Measurements from ENCODE around the gene MSLN.

The MSLN gene

DNA sequence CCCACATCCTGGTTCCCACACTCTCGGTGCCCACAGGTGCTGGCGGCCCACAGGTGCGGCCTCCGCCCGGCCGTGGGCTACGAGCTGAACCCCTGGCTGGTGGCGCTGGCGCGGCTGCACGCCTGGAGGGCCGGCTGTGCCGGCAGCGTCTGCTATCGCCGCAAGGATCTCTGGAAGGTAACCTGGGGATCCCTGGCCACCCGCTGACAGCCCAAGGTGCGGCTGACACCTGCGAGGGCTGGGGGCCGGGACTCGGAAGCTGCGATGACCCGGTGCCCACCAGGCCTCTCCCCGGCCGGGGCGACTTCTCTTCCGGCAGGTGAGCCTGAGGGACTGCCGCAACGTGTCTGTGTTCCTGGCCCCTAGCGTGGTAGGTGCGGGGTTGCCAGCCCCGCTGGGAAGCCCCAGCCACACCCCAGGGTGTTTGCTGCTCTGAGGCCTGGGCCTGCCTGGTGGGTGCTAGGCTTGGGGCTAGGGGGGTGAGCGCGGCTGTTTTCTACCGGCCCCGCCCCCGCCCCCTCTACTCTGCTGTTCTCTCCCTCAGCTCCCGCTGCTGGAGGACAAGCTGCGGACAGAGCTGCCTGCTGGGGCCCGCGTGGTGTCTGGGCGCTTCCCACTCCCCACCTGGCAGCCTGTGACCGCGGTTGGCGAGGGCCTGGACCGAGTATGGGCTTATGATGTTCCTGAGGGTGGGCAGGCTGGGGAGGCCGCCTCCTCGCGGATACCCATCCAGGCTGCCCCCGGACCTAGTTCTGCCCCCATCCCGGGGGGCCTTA is 38.6 kb upstream of the MSLN start:
- in situ Hi-C loops (cut with HindIII; ENCODE audit: low sequenced_read_pairs): no loop called here

GRCh38 chr16:722835-723633 is 37.5 kb upstream of the MSLN start:
- in situ Hi-C loops (cut with HindIII; ENCODE audit: low sequenced_read_pairs): no loop called here

GRCh38 chr16:723695-724094 is 36.8 kb upstream of the MSLN start:
- in situ Hi-C loops (cut with HindIII; ENCODE audit: low sequenced_read_pairs): no loop called here

DNA sequence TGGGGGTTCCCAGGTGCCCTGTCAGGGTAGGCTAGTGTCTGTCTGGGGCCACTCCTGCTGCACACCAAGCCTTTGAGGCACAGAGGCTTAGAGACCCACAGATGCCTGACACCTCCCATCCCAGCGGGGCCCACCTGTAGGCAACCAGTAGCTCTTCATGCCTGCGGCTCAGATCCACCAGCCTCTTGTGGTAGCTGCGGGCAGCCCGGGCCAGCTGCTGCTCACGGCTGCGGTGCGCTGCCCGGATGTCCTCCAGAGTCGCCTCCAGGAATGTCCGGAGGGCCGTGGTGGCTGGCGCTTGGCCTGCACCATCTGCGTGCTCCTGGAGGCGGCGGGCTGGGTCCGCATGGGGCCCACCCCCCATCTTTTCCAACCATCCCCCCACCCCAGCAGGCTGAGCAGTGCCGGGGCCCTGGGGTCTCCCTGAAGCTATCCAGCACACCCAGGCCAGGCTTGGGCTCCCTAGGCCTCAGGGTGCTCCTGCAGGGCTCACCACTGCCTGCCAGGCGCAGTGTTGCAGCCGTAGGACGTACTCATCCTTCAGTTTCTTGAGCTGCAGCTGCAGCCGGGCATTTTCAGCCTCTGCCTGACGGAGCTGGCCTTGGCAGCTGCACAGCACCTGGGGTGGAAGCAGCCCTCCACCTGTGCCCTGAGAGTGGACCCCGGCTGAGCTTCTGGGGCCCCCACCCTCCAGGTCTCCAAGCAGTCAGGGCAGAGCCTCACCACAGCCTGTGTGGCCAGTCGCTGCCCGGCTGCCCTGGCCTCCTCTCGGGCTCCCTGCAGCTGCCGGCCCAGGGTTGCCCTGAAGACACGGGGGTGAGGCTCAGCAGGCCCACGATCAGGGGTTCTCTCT is 36.1 kb upstream of the MSLN start:
- in situ Hi-C loops (cut with HindIII; ENCODE audit: low sequenced_read_pairs): no loop called here

GRCh38 chr16:725041-725376 is 35.5 kb upstream of the MSLN start:
- in situ Hi-C loops (cut with HindIII; ENCODE audit: low sequenced_read_pairs): no loop called here

DNA sequence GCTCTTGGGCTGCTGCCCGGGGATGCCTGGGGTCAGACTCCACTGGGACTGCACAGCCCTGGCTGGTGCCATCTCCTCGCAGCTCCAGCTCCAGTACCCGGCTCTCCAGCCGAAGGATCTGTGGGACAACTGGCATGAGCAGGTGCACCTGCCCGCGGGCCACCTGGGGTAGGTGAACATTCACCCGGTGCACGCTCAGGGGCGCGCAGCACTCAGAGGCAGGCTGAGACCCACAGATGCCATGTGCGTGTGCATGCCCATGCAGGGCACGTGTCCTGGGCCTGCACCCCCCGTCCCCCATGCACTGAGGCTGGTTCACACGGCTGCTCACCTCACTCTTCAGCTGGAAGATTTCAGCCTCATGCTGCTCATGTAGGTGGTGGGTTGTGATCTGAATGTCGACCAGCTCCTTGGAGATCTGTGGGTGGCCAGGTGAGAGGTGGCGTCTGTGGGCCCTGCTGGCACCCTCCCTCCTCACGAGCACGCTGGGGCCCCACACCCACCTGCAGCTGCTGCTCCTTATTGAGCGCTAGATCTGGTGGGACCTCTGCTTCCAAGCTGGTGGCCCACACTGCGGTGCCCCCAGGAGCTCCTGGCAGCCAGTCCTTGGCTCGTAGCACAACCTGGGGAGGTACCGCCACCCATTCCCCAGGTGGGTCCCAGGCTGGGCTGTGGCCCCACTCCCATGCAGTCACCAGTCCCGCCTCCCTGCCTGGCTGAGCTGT is 34.9 kb upstream of the MSLN start:
- in situ Hi-C loops (cut with HindIII; ENCODE audit: low sequenced_read_pairs): no loop called here

DNA sequence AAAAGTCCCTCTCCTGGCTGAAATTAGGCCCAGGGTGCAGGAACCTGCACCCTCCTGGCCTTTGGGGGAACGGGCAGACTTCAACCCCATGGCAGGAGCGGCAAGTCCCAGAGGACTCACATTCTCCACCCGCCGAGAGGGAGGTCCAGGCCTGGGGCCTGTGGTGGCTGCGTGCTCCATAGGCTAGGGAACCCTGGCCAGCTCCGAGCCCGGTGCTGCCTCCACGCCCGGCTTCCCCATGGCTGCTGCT is 34.4 kb upstream of the MSLN start:
- in situ Hi-C loops (cut with HindIII; ENCODE audit: low sequenced_read_pairs): no loop called here

DNA sequence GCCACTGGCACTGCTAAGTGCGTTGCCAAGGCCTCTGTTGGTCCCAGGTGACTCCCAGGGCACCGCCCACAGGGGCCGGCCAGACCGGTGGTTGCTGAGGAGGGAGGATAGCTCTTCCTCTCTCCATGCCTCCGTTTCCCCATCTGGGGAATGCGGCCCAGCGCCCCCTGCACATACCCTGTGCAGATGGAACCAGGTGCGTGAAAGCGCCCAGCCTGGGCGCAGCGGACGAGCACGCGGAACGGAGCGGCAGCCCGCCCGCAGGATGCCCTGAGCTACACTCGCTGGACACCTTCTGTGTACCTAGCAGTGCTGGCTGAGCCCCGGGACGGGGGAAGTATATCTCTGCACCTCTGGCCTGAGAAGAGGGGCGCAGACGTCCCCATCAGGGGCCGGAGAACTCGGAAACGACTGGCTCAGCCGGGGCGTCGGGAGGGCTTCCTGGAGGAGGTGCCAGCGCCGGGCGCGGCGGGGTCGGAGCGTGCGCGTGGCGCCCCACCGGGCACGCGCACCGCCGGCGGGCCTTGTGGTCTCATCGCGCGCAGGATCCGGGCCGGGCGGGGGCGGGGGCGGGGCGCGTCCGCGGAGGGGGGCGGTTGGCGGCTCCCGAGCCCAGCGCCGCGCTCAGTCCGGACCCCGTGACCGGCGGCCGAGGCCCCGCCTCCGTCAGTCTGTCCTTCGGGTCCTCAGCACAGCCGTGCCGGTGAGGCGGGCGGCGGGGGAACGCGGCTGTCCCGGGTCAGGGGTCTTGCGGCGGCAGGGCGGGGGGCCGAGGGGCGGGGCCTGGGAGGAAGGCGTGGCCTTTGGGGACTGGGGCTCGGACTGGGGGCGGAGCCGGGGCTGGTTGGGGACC is 33.9 kb upstream of the MSLN start, which contains the start of the genes CCDC78 and HAGHL:
Gene CCDC78 (minus strand): TSS at position 6 of the 853 bp plus-strand sequence. CDS start 76 bp downstream, outside the sequence.
Gene HAGHL (plus strand): TSS at position 669 of the 853 bp plus-strand sequence. CDS start 404 bp downstream, outside the sequence.
- in situ Hi-C loops (cut with HindIII; ENCODE audit: low sequenced_read_pairs): no loop called here

DNA sequence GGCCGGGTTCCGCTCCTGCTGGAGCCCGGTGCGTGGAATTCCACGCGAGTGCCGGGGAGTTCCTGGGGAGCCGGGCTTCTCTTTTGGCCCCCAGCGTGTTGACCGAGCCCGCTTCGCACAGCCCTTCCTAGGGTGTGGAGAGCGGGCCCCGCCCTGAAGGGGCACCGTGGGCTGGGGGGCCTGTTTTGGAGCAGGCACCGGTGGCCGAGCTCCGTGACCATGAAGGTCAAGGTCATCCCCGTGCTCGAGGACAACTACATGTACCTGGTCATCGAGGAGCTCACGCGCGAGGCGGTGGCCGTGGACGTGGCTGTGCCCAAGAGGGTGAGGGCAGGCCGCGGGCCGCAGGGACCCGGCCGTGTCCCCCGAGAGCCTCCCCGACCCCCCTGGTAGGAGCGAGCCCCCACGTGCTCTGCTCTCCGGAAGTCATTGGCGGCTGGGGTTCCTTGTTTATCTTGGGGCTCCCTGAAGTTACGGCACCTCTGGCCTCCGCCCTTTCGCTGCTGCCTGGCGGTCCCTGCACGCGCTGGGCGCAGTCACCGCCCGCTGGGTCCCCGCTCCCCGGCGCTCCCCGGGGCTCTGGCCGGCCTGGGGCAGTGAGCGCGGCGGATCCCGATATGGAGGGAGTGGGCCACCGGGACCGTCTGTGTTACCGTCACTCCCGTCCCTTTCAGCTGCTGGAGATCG is 33.1 kb upstream of the MSLN start:
- in situ Hi-C loops (cut with HindIII; ENCODE audit: low sequenced_read_pairs): no loop called here

DNA sequence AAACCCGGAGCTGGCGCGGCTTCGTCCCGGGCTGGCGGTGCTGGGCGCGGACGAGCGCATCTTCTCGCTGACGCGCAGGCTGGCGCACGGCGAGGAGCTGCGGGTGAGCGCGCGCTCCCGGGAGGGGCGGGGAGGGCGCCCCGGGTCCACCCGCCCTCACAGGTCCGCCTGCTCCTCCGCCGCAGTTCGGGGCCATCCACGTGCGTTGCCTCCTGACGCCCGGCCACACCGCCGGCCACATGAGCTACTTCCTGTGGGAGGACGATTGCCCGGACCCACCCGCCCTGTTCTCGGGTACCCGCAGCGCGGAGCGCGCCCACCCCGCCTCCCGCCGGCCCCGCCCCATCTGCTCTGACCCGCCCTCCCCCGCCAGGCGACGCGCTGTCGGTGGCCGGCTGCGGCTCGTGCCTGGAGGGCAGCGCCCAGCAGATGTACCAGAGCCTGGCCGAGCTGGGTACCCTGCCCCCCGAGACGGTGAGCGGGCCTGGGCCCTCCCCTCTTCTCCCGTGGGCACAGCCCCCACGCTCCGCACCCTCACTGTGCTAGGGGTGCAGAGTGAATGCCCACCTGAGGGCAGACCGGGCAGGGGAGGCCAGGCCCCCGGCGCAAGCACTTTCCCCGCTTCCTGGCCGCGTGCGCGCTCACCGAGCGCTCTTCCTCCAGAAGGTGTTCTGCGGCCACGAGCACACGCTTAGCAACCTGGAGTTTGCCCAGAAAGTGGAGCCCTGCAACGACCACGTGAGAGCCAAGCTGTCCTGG is 32.2 kb upstream of the MSLN start:
- in situ Hi-C loops (cut with HindIII; ENCODE audit: low sequenced_read_pairs): no loop called here

- in situ Hi-C loops (cut with HindIII; ENCODE audit: low sequenced_read_pairs): no loop called here
Observed at GRCh38 chr16:728890-729744, 31.4 kb upstream of the MSLN start.

DNA sequence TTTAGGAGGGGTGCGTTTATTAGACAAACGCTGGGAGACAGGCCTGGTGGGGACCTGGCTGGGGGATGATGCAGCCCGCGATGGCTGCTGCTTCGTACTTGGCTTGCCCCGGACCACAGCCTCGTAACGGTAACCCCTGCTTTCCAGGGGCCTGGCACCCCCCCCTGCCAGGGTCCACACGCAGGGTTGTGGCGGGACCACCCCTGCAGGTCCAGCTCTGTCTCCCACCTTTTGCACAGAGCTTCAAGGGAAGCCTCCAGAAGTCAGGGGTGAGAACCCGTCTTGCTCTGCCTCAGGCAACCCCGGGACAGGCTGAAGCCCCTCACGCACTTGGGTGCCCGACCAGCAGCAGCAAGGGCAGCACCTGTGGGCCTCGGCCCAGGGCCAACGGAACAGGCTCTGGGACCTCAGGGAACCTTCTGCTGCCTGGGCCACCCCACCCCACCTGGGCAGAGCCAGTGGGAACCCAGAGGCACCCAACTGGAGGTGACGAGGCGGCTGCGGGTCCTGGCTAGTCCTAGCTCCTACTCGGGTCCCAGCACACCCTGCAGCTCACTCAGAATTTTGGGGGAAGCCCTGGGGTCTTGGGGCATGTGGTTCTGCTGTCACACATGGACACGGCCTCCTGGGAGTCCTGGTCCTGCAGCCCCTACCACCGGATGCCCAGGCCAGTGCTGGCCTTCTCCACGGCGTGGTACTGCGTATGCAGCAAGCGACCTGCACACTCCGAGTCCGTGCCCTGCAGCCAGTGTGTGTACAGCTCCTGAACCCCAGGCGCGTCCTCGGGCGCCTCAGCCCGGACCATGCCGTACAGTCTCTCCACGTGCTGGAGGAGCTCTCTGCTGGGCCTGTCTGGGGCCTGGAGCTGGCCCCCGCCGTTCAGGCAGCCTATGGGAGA is 30.5 kb upstream of the MSLN start:
- in situ Hi-C loops (cut with HindIII; ENCODE audit: low sequenced_read_pairs): no loop called here

DNA sequence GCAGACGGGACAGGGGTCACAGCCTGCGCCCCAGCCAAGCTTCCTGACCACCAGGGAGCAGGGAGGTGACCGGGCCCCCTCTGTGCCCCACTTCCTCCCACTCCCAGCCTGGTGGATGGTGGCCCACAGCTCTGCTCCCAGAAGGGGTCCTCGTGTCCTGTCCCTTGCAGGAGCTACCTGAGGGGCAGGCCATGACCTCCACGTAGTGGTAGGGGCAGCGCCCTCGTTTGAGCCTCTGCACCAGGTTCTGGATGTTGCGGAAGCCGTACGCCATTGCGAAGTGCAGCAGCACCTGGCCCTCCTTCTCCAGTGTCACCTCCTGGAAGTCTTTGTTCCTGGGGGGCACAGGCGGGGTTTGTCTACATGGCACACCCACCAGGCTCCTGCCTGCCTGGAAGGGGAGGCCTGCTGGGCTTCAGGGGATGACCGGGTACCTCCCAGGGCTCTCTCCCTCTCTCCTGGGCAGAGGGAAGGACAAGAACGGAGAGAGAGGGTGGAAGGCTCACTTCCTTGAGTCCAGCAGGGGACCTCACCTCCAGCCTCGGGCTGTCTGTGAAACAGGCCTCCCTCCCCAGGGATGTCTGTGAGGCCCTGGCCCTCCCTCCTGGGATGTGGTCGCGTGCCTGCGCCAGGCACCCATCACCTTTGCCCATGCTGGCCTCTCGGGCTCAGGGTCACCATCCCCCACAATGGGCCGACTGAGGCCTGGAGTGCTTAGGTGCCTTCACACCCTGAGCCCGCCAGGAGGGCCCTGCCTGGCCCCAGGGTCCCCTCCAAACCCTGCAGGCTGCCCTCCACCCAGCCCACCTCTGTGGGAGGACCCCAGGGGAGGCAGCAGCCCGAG is 29.6 kb upstream of the MSLN start:
- in situ Hi-C loops (cut with HindIII; ENCODE audit: low sequenced_read_pairs): no loop called here

GRCh38 chr16:732332-732731 is 28.2 kb upstream of the MSLN start:
- in situ Hi-C loops (cut with HindIII; ENCODE audit: low sequenced_read_pairs): no loop called here

- in situ Hi-C loops (cut with HindIII; ENCODE audit: low sequenced_read_pairs): no loop called here
Observed at GRCh38 chr16:732936-733335, 27.6 kb upstream of the MSLN start.

All from endothelial cell of hepatic sinusoid (primary cell).